ENCODE measurements around the gene GRAP2.

GRAP2 gene

DNA sequence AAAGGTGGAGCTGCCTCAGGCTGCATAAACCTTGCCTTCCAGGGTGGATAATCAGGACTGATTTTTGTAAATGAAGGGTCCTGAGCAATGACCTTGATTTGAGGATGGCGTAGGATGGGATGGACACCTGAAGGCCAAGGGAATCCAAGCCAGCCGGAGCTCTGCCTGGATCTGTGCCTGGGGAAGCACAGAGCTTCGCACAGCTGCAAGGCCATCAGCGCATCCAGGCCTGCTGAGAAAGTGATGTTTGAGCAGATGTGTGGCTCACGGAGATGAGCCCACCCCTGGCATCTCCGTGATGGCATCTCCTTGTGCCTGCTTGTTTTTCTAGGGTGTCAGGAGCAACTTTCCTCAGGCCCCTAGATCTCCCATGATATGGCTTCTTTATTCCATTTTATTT, 117.2 kb downstream of the GRAP2 start:
- no peak for TF ChIP-seq NFIC (IDR thresholded peaks at IDR 0.05)

DNA sequence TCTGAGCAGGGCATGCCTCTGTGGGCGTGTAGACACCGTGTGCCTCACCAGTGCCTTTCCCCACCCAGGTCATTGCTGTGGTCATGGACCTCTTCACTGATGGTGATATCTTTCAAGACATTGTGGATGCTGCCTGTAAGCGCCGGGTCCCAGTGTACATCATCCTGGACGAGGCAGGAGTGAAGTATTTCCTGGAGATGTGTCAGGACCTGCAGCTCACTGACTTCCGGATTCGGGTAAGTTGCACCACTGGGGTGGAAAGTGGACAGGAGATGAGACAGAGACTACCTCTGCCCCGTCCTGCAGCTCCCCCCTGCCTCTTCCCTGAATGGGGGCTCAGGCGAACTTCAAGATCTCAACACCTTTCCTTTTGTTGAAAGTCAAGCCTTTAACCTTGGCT, 118.2 kb downstream of the GRAP2 start:
- TF ChIP-seq NFIC (IDR thresholded peaks at IDR 0.05) (no peak), EGR1 (IDR thresholded peaks at IDR 0.05) (no peak), CREB1 (IDR thresholded peaks at IDR 0.05; ENCODE audit: low read depth) (no peak), RAD21 (IDR thresholded peaks at IDR 0.05; ENCODE audit: low read depth) (no peak), TCF12 (IDR thresholded peaks at IDR 0.05; ENCODE audit: low read depth) (no peak), ZBTB7A (IDR thresholded peaks at IDR 0.05; ENCODE audit: low read depth) (no peak), YY1 (IDR thresholded peaks at IDR 0.05; ENCODE audit: low read depth) (no peak)

GRCh38 chr22:40020956-40021355, 120.1 kb downstream of the GRAP2 start:
- TF ChIP-seq REST (IDR thresholded peaks at IDR 0.05; ENCODE audit: low read depth) (no peak), USF1 (IDR thresholded peaks at IDR 0.05) (no peak), YY1 (IDR thresholded peaks at IDR 0.05; ENCODE audit: low read depth) (no peak), RAD21 (IDR thresholded peaks at IDR 0.05; ENCODE audit: low read depth) (no peak), NFIC (IDR thresholded peaks at IDR 0.05) (no peak), CREB1 (IDR thresholded peaks at IDR 0.05; ENCODE audit: low read depth) (no peak), CEBPB (IDR thresholded peaks at IDR 0.05) (no peak), TCF12 (IDR thresholded peaks at IDR 0.05; ENCODE audit: low read depth) (no peak), EGR1 (IDR thresholded peaks at IDR 0.05) (no peak), TEAD4 (IDR thresholded peaks at IDR 0.05) (no peak), EP300 (IDR thresholded peaks at IDR 0.05; ENCODE audit: borderline replicate concordance) (no peak), ZBTB7A (IDR thresholded peaks at IDR 0.05; ENCODE audit: low read depth) (no peak), FOXM1 (IDR thresholded peaks at IDR 0.05; ENCODE audit: borderline replicate concordance, low read depth) (no peak), TAF1 (IDR thresholded peaks at IDR 0.05; ENCODE audit: low read depth) (no peak)
- TF ChIP-seq, protein P1, sequence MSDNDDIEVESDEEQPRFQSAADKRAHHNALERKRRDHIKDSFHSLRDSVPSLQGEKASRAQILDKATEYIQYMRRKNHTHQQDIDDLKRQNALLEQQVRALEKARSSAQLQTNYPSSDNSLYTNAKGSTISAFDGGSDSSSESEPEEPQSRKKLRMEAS (IDR thresholded peaks at IDR 0.05), result no peak

- no peak for TF ChIP-seq USF1 (IDR thresholded peaks at IDR 0.05)
- no peak for TF ChIP-seq TAF1 (IDR thresholded peaks at IDR 0.05; ENCODE audit: low read depth)
- no peak for TF ChIP-seq RAD21 (IDR thresholded peaks at IDR 0.05; ENCODE audit: low read depth)
- no peak for TF ChIP-seq REST (IDR thresholded peaks at IDR 0.05; ENCODE audit: low read depth)
- no peak for TF ChIP-seq TCF12 (IDR thresholded peaks at IDR 0.05; ENCODE audit: low read depth)
- no peak for TF ChIP-seq TEAD4 (IDR thresholded peaks at IDR 0.05)
- no peak for TF ChIP-seq EP300 (IDR thresholded peaks at IDR 0.05; ENCODE audit: borderline replicate concordance)
- no peak for TF ChIP-seq ZBTB7A (IDR thresholded peaks at IDR 0.05; ENCODE audit: low read depth)
- TF ChIP-seq NFIC (IDR thresholded peaks at IDR 0.05), result no peak
- TF ChIP-seq, protein P1 (IDR thresholded peaks at IDR 0.05), result no peak
- no peak for TF ChIP-seq YY1 (IDR thresholded peaks at IDR 0.05; ENCODE audit: low read depth)
- no peak for TF ChIP-seq CREB1 (IDR thresholded peaks at IDR 0.05; ENCODE audit: low read depth)
These were observed 120.6 kb downstream of the GRAP2 start for GRCh38 chr22:40021401-40022000.

DNA sequence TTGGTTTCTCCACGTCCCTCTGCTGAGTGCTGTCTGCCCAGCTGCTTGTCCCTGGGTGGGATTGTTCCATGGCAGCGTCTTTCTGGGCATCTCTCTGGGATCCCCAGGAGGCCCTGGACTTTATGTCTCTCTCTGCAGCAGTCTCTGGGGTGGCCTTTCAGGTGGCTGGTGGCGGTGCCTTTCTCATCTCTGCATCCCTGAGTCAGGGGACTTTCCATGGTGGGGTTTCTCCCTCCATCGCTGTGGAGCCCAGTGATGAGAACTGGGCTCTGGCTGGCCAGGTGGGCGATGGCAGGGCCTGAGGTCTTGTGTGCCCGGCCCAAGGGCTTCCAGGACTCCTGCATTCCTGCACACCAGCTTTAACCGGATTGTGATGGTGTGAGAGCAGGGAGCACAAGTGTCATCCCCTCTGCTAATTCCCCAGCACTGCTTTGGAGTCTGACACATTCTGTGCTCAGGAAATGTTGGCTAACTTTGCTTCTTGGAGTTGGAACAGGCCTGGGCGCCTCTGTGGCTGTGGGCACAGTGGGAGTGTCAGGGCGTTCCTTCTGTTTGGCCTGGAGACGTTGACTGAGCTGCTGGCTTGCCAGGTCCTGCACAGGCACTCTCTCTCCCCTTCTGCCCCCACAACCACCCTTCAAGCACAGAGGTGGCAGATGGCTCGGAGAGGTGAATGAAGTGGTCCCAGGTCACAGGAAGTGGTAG, 121.8 kb downstream of the GRAP2 start:
- no peak for TF ChIP-seq REST (IDR thresholded peaks at IDR 0.05; ENCODE audit: low read depth)
- TF ChIP-seq CEBPB (IDR thresholded peaks at IDR 0.05), result no peak
